ENCODE results near the gene ARID5B. TPM values are rescaled to one million over a fixed set of nuclear protein-coding genes. Genes with fewer than 3 reads are reported as not detected.

The ARID5B gene
- total RNA-seq, 1 donor from 2014 or later, result 51.4 TPM

GRCh38 chr10:61995220-61995503 lies 93.7 kb downstream of the ARID5B start:
- peaks cover 39% of the 10 kb centered on the region for H3K4me1 Mint-ChIP-seq
- no peak overlapping the region for H3K4me3 Mint-ChIP-seq
- H3K9me3 Mint-ChIP-seq, result peaks cover 9% of the 10 kb centered on the region
- peak overlapping the region; percentile 71 for H3K27ac Mint-ChIP-seq
- H3K36me3 Mint-ChIP-seq, result peaks cover 29% of the 10 kb centered on the region
- DNase-seq (ENCODE audit: low spot score in 2 of 2, unreplicated experiment in 2 of 2), result no peak
- TF ChIP-seq, protein P1, sequence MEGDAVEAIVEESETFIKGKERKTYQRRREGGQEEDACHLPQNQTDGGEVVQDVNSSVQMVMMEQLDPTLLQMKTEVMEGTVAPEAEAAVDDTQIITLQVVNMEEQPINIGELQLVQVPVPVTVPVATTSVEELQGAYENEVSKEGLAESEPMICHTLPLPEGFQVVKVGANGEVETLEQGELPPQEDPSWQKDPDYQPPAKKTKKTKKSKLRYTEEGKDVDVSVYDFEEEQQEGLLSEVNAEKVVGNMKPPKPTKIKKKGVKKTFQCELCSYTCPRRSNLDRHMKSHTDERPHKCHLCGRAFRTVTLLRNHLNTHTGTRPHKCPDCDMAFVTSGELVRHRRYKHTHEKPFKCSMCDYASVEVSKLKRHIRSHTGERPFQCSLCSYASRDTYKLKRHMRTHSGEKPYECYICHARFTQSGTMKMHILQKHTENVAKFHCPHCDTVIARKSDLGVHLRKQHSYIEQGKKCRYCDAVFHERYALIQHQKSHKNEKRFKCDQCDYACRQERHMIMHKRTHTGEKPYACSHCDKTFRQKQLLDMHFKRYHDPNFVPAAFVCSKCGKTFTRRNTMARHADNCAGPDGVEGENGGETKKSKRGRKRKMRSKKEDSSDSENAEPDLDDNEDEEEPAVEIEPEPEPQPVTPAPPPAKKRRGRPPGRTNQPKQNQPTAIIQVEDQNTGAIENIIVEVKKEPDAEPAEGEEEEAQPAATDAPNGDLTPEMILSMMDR (IDR thresholded peaks at IDR 0.05; ENCODE audit: unreplicated experiment), result no peak
- no peaks in the 10 kb centered on the region for H3K27me3 Mint-ChIP-seq (ENCODE audit: low read depth)

- H3K27me3 Mint-ChIP-seq (ENCODE audit: low read depth), result no peaks in the 10 kb centered on the region
- H3K4me3 Mint-ChIP-seq, result no peak overlapping the region
- no peak overlapping the region for H3K27ac Mint-ChIP-seq
- no peak for DNase-seq (ENCODE audit: low spot score in 2 of 2, unreplicated experiment in 2 of 2)
- H3K4me1 Mint-ChIP-seq, result peaks cover 20% of the 10 kb centered on the region
- H3K9me3 Mint-ChIP-seq, result peaks cover 9% of the 10 kb centered on the region
- TF ChIP-seq, protein P1 (IDR thresholded peaks at IDR 0.05; ENCODE audit: unreplicated experiment), result no peak
- peaks cover 41% of the 10 kb centered on the region for H3K36me3 Mint-ChIP-seq
Observed at GRCh38 chr10:61998937-61999336, 97.4 kb downstream of the ARID5B start.

DNA sequence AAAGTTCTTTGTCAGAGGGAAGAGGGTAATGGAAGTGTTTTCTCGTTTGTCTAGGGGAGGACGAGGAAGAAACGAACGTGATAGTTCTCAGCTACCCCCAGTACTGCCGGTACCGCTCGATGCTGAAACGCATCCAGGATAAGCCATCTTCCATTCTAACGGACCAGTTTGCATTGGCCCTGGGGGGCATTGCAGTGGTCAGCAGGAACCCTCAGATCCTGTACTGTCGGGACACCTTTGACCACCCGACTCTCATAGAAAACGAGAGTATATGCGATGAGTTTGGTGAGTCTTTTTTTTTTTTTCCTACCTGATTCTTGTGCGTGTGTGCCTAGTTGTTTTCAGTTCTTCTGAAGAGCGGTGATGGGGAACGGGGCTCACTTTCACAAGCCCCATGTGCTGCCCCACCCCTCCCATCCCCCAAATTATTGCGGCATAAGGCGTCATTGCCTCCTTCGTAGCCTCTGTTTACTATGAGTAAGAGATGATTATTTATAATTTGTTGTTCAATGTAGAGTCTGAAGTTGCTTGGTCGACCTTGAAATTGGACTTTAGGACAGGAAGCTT lies 98.6 kb downstream of the ARID5B start:
- Mint-ChIP-seq H3K9me3 (peaks cover 9% of the 10 kb centered on the region), H3K27me3 (ENCODE audit: low read depth) (no peaks in the 10 kb centered on the region), H3K4me3 (no peak overlapping the region), H3K4me1 (peaks cover 9% of the 10 kb centered on the region), H3K36me3 (peaks cover 41% of the 10 kb centered on the region), H3K27ac (no peak overlapping the region)
- no peak for DNase-seq (ENCODE audit: low spot score in 2 of 2, unreplicated experiment in 2 of 2)
- TF ChIP-seq, protein P1 (IDR thresholded peaks at IDR 0.05; ENCODE audit: unreplicated experiment), result no peak

- H3K4me1 Mint-ChIP-seq, result peaks cover 6% of the 10 kb centered on the region
- no peak overlapping the region for H3K27ac Mint-ChIP-seq
- H3K36me3 Mint-ChIP-seq, result peaks cover 45% of the 10 kb centered on the region
- no peak for DNase-seq (ENCODE audit: low spot score in 2 of 2, unreplicated experiment in 2 of 2)
- no peaks in the 10 kb centered on the region for H3K27me3 Mint-ChIP-seq (ENCODE audit: low read depth)
- no peak overlapping the region for H3K4me3 Mint-ChIP-seq
- TF ChIP-seq, protein P1 (IDR thresholded peaks at IDR 0.05; ENCODE audit: unreplicated experiment), result no peak
- H3K9me3 Mint-ChIP-seq, result peaks cover 9% of the 10 kb centered on the region
Observed at GRCh38 chr10:62000726-62001125, 99.2 kb downstream of the ARID5B start.

GRCh38 chr10:62001898-62002297 lies 100.4 kb downstream of the ARID5B start:
- TF ChIP-seq, protein P1 (IDR thresholded peaks at IDR 0.05; ENCODE audit: unreplicated experiment), result no peak
- H3K36me3 Mint-ChIP-seq, result peaks cover 53% of the 10 kb centered on the region
- peaks cover 5% of the 10 kb centered on the region for H3K4me1 Mint-ChIP-seq
- peaks cover 9% of the 10 kb centered on the region for H3K9me3 Mint-ChIP-seq
- no peak for DNase-seq (ENCODE audit: low spot score in 2 of 2, unreplicated experiment in 2 of 2)
- no peak overlapping the region for H3K4me3 Mint-ChIP-seq
- H3K27me3 Mint-ChIP-seq (ENCODE audit: low read depth), result no peaks in the 10 kb centered on the region
- H3K27ac Mint-ChIP-seq, result no peak overlapping the region

DNA sequence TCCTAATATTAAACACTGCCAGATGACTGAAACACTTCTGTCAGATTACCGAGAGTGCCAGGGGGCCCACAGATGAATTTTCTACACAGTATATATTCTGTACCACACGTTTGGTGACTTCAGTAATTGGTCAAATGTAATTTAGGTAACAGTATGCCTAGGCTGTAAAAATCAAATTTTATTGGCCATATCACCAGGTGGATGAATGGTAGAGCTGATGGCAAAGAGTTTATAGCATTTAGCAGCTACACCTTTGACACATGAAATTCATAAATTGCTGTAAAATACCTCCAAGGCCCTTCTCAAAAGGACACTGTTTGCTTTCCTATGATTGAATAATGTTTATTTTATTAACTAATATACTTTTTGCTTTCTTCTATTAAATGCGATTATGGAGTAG lies 101.3 kb downstream of the ARID5B start:
- Mint-ChIP-seq H3K9me3 (peaks cover 9% of the 10 kb centered on the region), H3K27me3 (ENCODE audit: low read depth) (no peaks in the 10 kb centered on the region), H3K27ac (no peak overlapping the region), H3K4me1 (peaks cover 8% of the 10 kb centered on the region), H3K36me3 (peaks cover 52% of the 10 kb centered on the region), H3K4me3 (no peak overlapping the region)
- TF ChIP-seq, protein P1 (IDR thresholded peaks at IDR 0.05; ENCODE audit: unreplicated experiment), result no peak
- no peak for DNase-seq (ENCODE audit: low spot score in 2 of 2, unreplicated experiment in 2 of 2)
